PC-9 (cell line): ENCODE results near the gene CACNG8. TPM values are rescaled to one million over a fixed set of nuclear protein-coding genes. Genes with fewer than 3 reads are reported as not detected.

Experiments used
- BruUV-seq: library from RNA; stranded (reverse); fragments of 400-500 nt; replicated peaks from 2 replicates; lab custom pipeline; 2021; lab: Mats Ljungman, UMichigan
- CTCF ChIA-PET: fragments of 300-600 bp; sonication (Branson Sonifier 250); formaldehyde crosslinking; loops from one replicate; lab custom pipeline; 2022; ENCODE audit warnings: antibody characterized with exemption; lab: Charles Lee
- POLR2A ChIA-PET: fragments of 300-600 bp; sonication (Branson Sonifier 250); formaldehyde crosslinking; loops from one replicate; lab custom pipeline; 2022; ENCODE audit warnings: antibody characterized with exemption; ENCODE audit not compliant: unreplicated experiment; lab: Charles Lee
- DNase-seq, 2 experiments: peaks; one replicate each; pipeline versions ENCODE4 v3.0.0 to v3.0.0-alpha.2; 2015 to 2022; ENCODE audit warnings: mixed read lengths in 1 of 2
- H2AFZ ChIP-seq: fragments of 200-600 bp; sonication (generic); 2 replicates; pipeline ENCODE4 v1.8.1; 2017; ENCODE audit warnings: antibody characterized with exemption
- H3F3A ChIP-seq: fragments of 200-600 bp; sonication (generic); 2 replicates; pipeline ENCODE4 v1.8.1; 2017; ENCODE audit warnings: antibody characterized with exemption, mild to moderate bottlenecking, low read depth; ENCODE audit not compliant: insufficient read depth
- H3K27ac ChIP-seq: fragments of 200-600 bp; sonication (generic); 2 replicates; pipeline ENCODE4 v1.6.1; 2016; ENCODE audit warnings: mixed run types
- H3K27me3 ChIP-seq: fragments of 200-600 bp; sonication (generic); 2 replicates; pipeline ENCODE4 v1.6.1; 2016; ENCODE audit warnings: low read depth, mixed run types; ENCODE audit not compliant: insufficient read depth
- H3K36me3 ChIP-seq: fragments of 200-600 bp; sonication (generic); 2 replicates; pipeline ENCODE4 v1.6.1; 2016; ENCODE audit warnings: low read depth, mixed run types
- H3K4me1 ChIP-seq: fragments of 200-600 bp; sonication (generic); replicated peaks from 2 replicates; pipeline ENCODE4 v1.6.1; 2016; ENCODE audit warnings: mixed run types; ENCODE audit not compliant: insufficient read depth
- H3K4me2 ChIP-seq: fragments of 200-600 bp; sonication (generic); 2 replicates; pipeline ENCODE4 v1.6.1; 2017; ENCODE audit warnings: mixed run types
- H3K4me3 ChIP-seq: fragments of 200-600 bp; sonication (generic); 2 replicates; pipeline ENCODE4 v1.6.1; 2016; ENCODE audit warnings: mixed run types
- H3K79me2 ChIP-seq: fragments of 200-600 bp; sonication (generic); 2 replicates; pipeline ENCODE4 v1.6.1; 2017; ENCODE audit warnings: low read depth, mixed run types
- H3K9me2 ChIP-seq: fragments of 200-600 bp; sonication (generic); 2 replicates; pipeline ENCODE4 v1.8.1; 2017; ENCODE audit warnings: mild to moderate bottlenecking; ENCODE audit not compliant: insufficient read depth
- H3K9me3 ChIP-seq: fragments of 200-600 bp; sonication (generic); 2 replicates; pipeline ENCODE4 v1.8.1; 2016; ENCODE audit warnings: low read depth; ENCODE audit not compliant: insufficient read depth
- H4K20me1 ChIP-seq: fragments of 200-600 bp; sonication (generic); 2 replicates; pipeline ENCODE4 v1.8.1; 2017; ENCODE audit not compliant: insufficient read depth
- EZH2 ChIP-seq: fragments of 200-600 bp; sonication (generic); IDR thresholded peaks from 2 replicates; pipeline ENCODE4 v1.8.0; 2017; ENCODE audit warnings: antibody characterized with exemption, low read depth
- intact Hi-C: fragments of 100-400 bp; cut with micrococcal nuclease; formaldehyde crosslinking; loops from one replicate; pipeline ENCODE4 v1.10.0; 2022; ENCODE audit not compliant: unreplicated experiment
- total RNA-seq: library from RNA; stranded (reverse); gene quantifications from 2 replicates; pipeline ENCODE4 v1.2.3, GENCODE V29; 2021
- TF ChIP-seq, protein P1 (sequence below): fragments of 200-600 bp; sonication (generic); conservative IDR thresholded peaks from 2 replicates; pipeline ENCODE4 v1.6.1; 2017; ENCODE audit warnings: mixed run types, antibody characterized with exemption, mild to moderate bottlenecking, moderate library complexity

The CACNG8 gene
- total RNA-seq, 1 experiment from 2014 or later = 2.9 TPM

GRCh38 chr19:53957448-53958167, 5.1 kb upstream of the CACNG8 start:
- POLR2A ChIA-PET = no interaction called here
- BruUV-seq = no TSS peak

DNA sequence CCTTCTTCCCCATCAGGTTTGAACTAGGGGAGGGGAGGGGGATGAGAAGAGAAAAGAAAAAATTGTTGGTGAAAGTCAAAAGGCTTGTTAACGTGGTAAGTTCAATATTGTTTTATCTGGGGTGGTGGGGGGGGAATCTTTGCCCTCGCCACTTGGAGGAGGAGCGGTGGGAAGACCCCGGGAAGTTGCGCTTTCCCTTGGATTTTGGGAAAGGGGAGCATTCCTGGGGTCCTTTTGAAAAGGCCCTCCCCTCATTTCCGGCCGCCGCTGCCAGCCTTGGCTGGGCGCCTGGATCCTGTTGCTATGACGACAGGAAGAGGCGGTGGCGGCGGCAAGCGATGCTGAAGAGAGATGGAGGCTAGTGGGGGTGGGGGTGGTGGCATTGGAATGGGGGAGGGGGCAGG, 4.6 kb upstream of the CACNG8 start:
- Histone ChIP-seq H3K4me3 (no peak overlapping the region), H3K4me1 (peaks cover 13% of the 10 kb centered on the region), H3K9me3 (no peaks in the 10 kb centered on the region), H3F3A (peaks cover 22% of the 10 kb centered on the region; the same call in 1 of the 2 replicates), H3K36me3 (no peaks in the 10 kb centered on the region), H3K4me2 (peak overlapping the region; percentile 46), H3K27ac (no peak overlapping the region), H2AFZ (no peak overlapping the region), H4K20me1 (no peaks in the 10 kb centered on the region), H3K27me3 (peaks cover 7% of the 10 kb centered on the region; the same call in 1 of the 2 replicates), H3K9me2 (no peaks in the 10 kb centered on the region), H3K79me2 (no peaks in the 10 kb centered on the region)
- BruUV-seq = no TSS peak
- intact Hi-C loops = no loop called here
- ChIA-PET POLR2A (no interaction called here), CTCF (no interaction called here)
- no peak for TF ChIP-seq EZH2
- TF ChIP-seq, protein P1, sequence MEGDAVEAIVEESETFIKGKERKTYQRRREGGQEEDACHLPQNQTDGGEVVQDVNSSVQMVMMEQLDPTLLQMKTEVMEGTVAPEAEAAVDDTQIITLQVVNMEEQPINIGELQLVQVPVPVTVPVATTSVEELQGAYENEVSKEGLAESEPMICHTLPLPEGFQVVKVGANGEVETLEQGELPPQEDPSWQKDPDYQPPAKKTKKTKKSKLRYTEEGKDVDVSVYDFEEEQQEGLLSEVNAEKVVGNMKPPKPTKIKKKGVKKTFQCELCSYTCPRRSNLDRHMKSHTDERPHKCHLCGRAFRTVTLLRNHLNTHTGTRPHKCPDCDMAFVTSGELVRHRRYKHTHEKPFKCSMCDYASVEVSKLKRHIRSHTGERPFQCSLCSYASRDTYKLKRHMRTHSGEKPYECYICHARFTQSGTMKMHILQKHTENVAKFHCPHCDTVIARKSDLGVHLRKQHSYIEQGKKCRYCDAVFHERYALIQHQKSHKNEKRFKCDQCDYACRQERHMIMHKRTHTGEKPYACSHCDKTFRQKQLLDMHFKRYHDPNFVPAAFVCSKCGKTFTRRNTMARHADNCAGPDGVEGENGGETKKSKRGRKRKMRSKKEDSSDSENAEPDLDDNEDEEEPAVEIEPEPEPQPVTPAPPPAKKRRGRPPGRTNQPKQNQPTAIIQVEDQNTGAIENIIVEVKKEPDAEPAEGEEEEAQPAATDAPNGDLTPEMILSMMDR = no peak
- no peak for DNase-seq

More at GRCh38 chr19:53957448-53958167, 5.1 kb upstream of the CACNG8 start:
- DNase-seq = peak in 1 of 2 experiments; percentile 67
- Histone ChIP-seq H2AFZ (no peak overlapping the region), H3K79me2 (no peaks in the 10 kb centered on the region), H3F3A (peaks cover 22% of the 10 kb centered on the region; the same call in 1 of the 2 replicates), H3K27ac (no peak overlapping the region), H3K4me1 (peaks cover 13% of the 10 kb centered on the region), H3K9me3 (no peaks in the 10 kb centered on the region), H3K4me2 (peak overlapping the region; percentile 46), H3K4me3 (no peak overlapping the region), H3K27me3 (peaks cover 7% of the 10 kb centered on the region; the same call in 1 of the 2 replicates), H4K20me1 (no peaks in the 10 kb centered on the region), H3K36me3 (no peaks in the 10 kb centered on the region), H3K9me2 (no peaks in the 10 kb centered on the region)
- CTCF ChIA-PET = no interaction called here
- no peak for TF ChIP-seq EZH2
- TF ChIP-seq, protein P1 = no peak
- intact Hi-C loops = no loop called here

DNA sequence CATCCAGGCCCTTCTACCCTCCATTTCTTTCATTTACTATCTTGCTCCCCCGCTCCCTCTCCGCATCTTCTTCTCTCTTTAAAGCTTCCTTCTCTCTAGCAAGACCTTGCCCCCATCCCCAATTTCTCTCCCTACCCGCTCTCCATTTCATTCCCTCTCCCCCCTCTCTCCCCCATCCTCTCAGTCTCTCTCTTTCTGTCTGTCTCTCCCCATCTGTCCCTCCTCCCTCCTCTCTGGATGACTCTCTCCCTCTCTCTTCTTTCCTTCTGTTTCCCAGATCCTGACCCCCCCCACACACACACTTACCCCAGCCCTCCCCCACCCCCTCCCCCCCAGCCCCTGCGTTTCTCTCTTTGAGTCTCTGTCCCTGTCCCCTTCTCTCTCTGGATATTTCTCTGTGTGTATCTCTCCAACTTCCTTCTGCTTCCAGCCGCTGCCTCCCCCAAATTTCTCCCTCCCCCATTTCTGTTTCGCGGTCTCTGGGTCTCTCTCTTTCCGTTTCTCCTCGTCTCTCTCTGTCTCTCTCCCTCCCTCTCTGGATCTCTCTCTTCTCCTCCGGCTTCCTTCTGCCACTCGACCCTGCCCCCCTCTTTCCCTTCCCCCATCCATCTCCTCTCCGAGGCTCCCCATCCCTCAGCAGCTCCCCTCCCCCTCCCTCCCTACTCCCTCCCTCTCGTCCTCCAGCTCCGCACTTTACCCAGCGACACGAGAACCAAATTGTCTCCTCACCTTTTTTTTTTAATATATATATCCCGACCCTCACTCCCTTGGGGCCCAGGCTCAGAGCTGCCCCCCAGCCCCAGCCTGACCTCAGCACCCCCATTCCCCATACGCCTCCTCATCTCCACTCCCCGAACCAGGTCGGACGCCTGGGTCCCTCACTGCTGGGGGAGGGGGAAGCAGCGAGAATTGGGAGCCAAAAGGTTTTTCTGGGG, 3.6 kb upstream of the CACNG8 start:
- no peak overlapping the region for H3K4me2 ChIP-seq
- H3K27me3 ChIP-seq = peaks cover 7% of the 10 kb centered on the region; the same call in 1 of the 2 replicates
- H3K9me2 ChIP-seq = no peaks in the 10 kb centered on the region
- no TSS peak for BruUV-seq
- TF ChIP-seq EZH2 = no peak
- TF ChIP-seq, protein P1 = no peak
- H3K27ac ChIP-seq = no peak overlapping the region
- no peaks in the 10 kb centered on the region for H4K20me1 ChIP-seq
- ChIA-PET CTCF (no interaction called here), POLR2A (interaction anchor here (0.5 kb wide), 1 partner anchor 21 kb away, joined by 6 read pairs; no protein-coding TSS in a partner anchor)
- no peak for DNase-seq
- peaks cover 22% of the 10 kb centered on the region; the same call in 1 of the 2 replicates for H3F3A ChIP-seq
- H3K9me3 ChIP-seq = no peaks in the 10 kb centered on the region
- no peak overlapping the region for H3K4me3 ChIP-seq
- H3K79me2 ChIP-seq = no peaks in the 10 kb centered on the region
- intact Hi-C loops = no loop called here
- no peak overlapping the region for H2AFZ ChIP-seq
- no peaks in the 10 kb centered on the region for H3K36me3 ChIP-seq
- H3K4me1 ChIP-seq = peaks cover 13% of the 10 kb centered on the region
